OCI-LY3 (cell line): ENCODE measurements around the gene IL1RL2.

ENCODE experiments used
- H2AFZ ChIP-seq: fragments of 200-600, 300-600 bp; shearing (Covaris generic); 2 replicates; pipeline ENCODE4 v1.6.0; 2014; ENCODE audit warnings: antibody characterized with exemption, low read depth, low read length
- H3K27ac ChIP-seq: fragments of 200-600, 300-600 bp; sonication (generic); 2 replicates; pipeline ENCODE4 v1.5.1; 2014; ENCODE audit warnings: mild to moderate bottlenecking, low read length, moderate library complexity, mixed read lengths
- H3K27me3 ChIP-seq: fragments of 200-600, 300-600 bp; sonication (generic); 2 replicates; pipeline ENCODE4 v1.6.1; 2014; ENCODE audit warnings: low read depth, low read length, mixed read lengths
- H3K36me3 ChIP-seq: fragments of 200-600, 300-600 bp; sonication (generic); replicated peaks from 2 replicates; pipeline ENCODE3; 2014; ENCODE audit warnings: low read depth, low read length, mixed read lengths
- H3K4me1 ChIP-seq: fragments of 300-600, 200-600 bp; sonication (generic); 2 replicates; pipeline ENCODE4 v1.6.1; 2014; ENCODE audit warnings: low read length, mixed read lengths
- H3K4me2 ChIP-seq: fragments of 200-600, 300-600 bp; sonication (generic); 2 replicates; pipeline ENCODE4 v1.6.1; 2014; ENCODE audit warnings: low read length, mixed read lengths
- H3K4me3 ChIP-seq: fragments of 300-600, 200-600 bp; sonication (generic); 2 replicates; pipeline ENCODE4 v1.5.1; 2014; ENCODE audit warnings: antibody characterized with exemption, mild to moderate bottlenecking, low read length, moderate library complexity
- H3K79me2 ChIP-seq: fragments of 300-600, 200-600 bp; shearing (Covaris generic); 2 replicates; pipeline ENCODE4 v1.6.1; 2014; ENCODE audit warnings: mild to moderate bottlenecking, low read length, mixed read lengths
- H3K9ac ChIP-seq: fragments of 300-600, 200-600 bp; shearing (Covaris generic); 2 replicates; pipeline ENCODE4 v1.6.0; 2014; ENCODE audit warnings: mild to moderate bottlenecking, low read length, moderate library complexity
- H3K9me3 ChIP-seq: fragments of 200-600, 300-600 bp; shearing (Covaris generic); 2 replicates; pipeline ENCODE4 v1.6.1; 2014; ENCODE audit warnings: low read length, mixed read lengths; ENCODE audit not compliant: insufficient read depth
- H4K20me1 ChIP-seq: fragments of 200-600, 300-600 bp; sonication (generic); 2 replicates; pipeline ENCODE4 v1.6.1; 2016; ENCODE audit warnings: low read length, mixed read lengths; ENCODE audit not compliant: insufficient read depth
- CTCF ChIP-seq: fragments of 200-600, 300-600 bp; sonication (generic); IDR thresholded peaks from 2 replicates; pipeline ENCODE4 v1.5.1; 2014; ENCODE audit warnings: antibody characterized with exemption, low read length, low read depth
- EZH2phosphoT487 ChIP-seq: fragments of 200-600 bp; shearing (Covaris generic); IDR thresholded peaks from 2 replicates; pipeline ENCODE4 v1.6.1; 2018; ENCODE audit warnings: antibody characterized with exemption, mixed run types, low read depth

IL1RL2 gene

GRCh38 chr2:102226171-102226570, 39.3 kb downstream of the IL1RL2 start:
- H3K27ac ChIP-seq: no peak overlapping the region
- no peak for TF ChIP-seq CTCF
- no peak for TF ChIP-seq EZH2phosphoT487
- no peaks in the 10 kb centered on the region for H3K27me3 ChIP-seq
- no peak overlapping the region for H3K4me2 ChIP-seq
- no peaks in the 10 kb centered on the region for H3K36me3 ChIP-seq
- H3K9me3 ChIP-seq: no peaks in the 10 kb centered on the region
- peaks cover 41% of the 10 kb centered on the region for H3K4me1 ChIP-seq
- H3K79me2 ChIP-seq: no peaks in the 10 kb centered on the region
- H3K4me3 ChIP-seq: no peak overlapping the region
- no peaks in the 10 kb centered on the region for H4K20me1 ChIP-seq
- no peak overlapping the region for H2AFZ ChIP-seq
- H3K9ac ChIP-seq: no peak overlapping the region

GRCh38 chr2:102226612-102227391, 40.0 kb downstream of the IL1RL2 start:
- Histone ChIP-seq H3K79me2 (no peaks in the 10 kb centered on the region), H3K4me1 (peaks cover 41% of the 10 kb centered on the region), H3K4me3 (peak overlapping the region; percentile 65), H3K9me3 (no peaks in the 10 kb centered on the region), H3K27ac (peak overlapping the region; percentile 73), H3K36me3 (no peaks in the 10 kb centered on the region), H2AFZ (peak overlapping the region; percentile 87), H3K9ac (peak overlapping the region; percentile 41; the same call in 1 of the 2 replicates), H4K20me1 (no peaks in the 10 kb centered on the region), H3K27me3 (no peaks in the 10 kb centered on the region), H3K4me2 (peak overlapping the region; percentile 86)
- TF ChIP-seq CTCF (no peak), EZH2phosphoT487 (no peak)

- Histone ChIP-seq H4K20me1 (no peaks in the 10 kb centered on the region), H2AFZ (no peak overlapping the region), H3K79me2 (no peaks in the 10 kb centered on the region), H3K4me1 (peaks cover 41% of the 10 kb centered on the region), H3K27ac (no peak overlapping the region), H3K9me3 (no peaks in the 10 kb centered on the region), H3K27me3 (no peaks in the 10 kb centered on the region), H3K4me2 (no peak overlapping the region), H3K9ac (no peak overlapping the region), H3K4me3 (no peak overlapping the region), H3K36me3 (no peaks in the 10 kb centered on the region)
- no peak for TF ChIP-seq EZH2phosphoT487
- TF ChIP-seq CTCF: no peak
These were observed 42.4 kb downstream of the IL1RL2 start for GRCh38 chr2:102229141-102229769.

- Histone ChIP-seq H3K27me3 (no peaks in the 10 kb centered on the region), H3K27ac (no peak overlapping the region), H3K79me2 (no peaks in the 10 kb centered on the region), H3K9ac (no peak overlapping the region), H3K9me3 (no peaks in the 10 kb centered on the region), H3K36me3 (no peaks in the 10 kb centered on the region), H3K4me3 (no peak overlapping the region), H4K20me1 (no peaks in the 10 kb centered on the region), H3K4me2 (no peak overlapping the region), H2AFZ (no peak overlapping the region), H3K4me1 (peaks cover 35% of the 10 kb centered on the region)
- TF ChIP-seq EZH2phosphoT487 (no peak), CTCF (no peak)
These were observed 43.6 kb downstream of the IL1RL2 start for GRCh38 chr2:102230410-102230909.
